Measurements from ENCODE around the gene CHEK2.

The CHEK2 gene

GRCh38 chr22:28650463-28650862 lies 91.2 kb downstream of the CHEK2 start:
- no peaks in the 10 kb centered on the region for H3K36me3 ChIP-seq (ENCODE audit: control insufficient read depth, insufficient read depth, low read length)
- no peak overlapping the region for H3K4me3 ChIP-seq (ENCODE audit: low read depth, low read length)
- no peaks in the 10 kb centered on the region for H3K4me1 ChIP-seq (ENCODE audit: control insufficient read depth, insufficient read depth, low read length)
- no peak overlapping the region for H3K9ac ChIP-seq (ENCODE audit: low read length)
- no peaks in the 10 kb centered on the region for H3K27me3 ChIP-seq (ENCODE audit: control insufficient read depth, insufficient read depth, low read length)
- no peak overlapping the region for H3K27ac ChIP-seq (ENCODE audit: low read depth, low read length)
- H3K9me3 ChIP-seq (ENCODE audit: control insufficient read depth, insufficient read depth, low read depth, low read length), result peaks cover 3% of the 10 kb centered on the region; the same call in 1 of the 2 replicates

DNA sequence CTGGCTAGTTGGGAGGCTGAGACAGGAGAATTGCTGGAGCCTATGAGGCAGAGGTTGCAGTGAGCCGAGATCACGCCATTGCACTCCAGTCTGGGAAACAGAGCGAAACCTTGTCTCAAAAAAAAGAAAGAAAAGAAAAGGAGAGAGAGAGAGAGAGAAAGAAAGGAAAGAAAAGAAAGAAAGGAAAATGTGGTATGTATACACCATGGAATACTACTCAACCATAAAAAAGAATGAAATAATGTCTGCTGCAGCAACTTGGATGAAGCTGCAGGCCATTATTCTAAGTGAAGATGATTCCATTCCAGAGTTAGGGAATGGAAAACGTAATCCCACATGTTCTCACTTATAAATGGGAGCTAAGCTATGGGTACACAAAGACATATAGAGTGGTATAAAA lies 92.8 kb downstream of the CHEK2 start:
- Histone ChIP-seq H3K9ac (ENCODE audit: low read length) (no peak overlapping the region), H3K36me3 (ENCODE audit: control insufficient read depth, insufficient read depth, low read length) (no peaks in the 10 kb centered on the region), H3K27ac (ENCODE audit: low read depth, low read length) (no peak overlapping the region), H3K4me3 (ENCODE audit: low read depth, low read length) (no peak overlapping the region), H3K27me3 (ENCODE audit: control insufficient read depth, insufficient read depth, low read length) (no peaks in the 10 kb centered on the region), H3K4me1 (ENCODE audit: control insufficient read depth, insufficient read depth, low read length) (no peaks in the 10 kb centered on the region), H3K9me3 (ENCODE audit: control insufficient read depth, insufficient read depth, low read depth, low read length) (peaks cover 3% of the 10 kb centered on the region; the same call in 1 of the 2 replicates)

DNA sequence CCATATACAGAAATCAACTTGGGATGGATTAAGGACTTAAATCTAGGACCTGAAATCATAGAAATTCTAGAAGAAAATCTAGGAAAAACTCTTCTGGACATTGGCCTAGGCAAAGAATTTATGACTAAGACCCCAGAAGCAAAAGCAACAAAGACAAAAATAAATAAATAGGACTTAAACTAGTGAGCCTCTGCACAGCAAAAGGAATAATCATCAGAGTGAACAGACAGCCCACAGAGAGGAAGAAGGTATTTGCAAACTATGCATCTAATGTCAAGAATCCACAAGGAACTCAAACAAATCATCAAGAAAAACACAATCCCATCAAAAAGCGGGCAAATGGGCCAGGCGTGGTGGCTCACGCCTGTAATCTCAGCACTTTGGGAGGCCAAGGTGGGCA lies 94.4 kb downstream of the CHEK2 start:
- no peaks in the 10 kb centered on the region for H3K27me3 ChIP-seq (ENCODE audit: control insufficient read depth, insufficient read depth, low read length)
- no peak overlapping the region for H3K4me3 ChIP-seq (ENCODE audit: low read depth, low read length)

DNA sequence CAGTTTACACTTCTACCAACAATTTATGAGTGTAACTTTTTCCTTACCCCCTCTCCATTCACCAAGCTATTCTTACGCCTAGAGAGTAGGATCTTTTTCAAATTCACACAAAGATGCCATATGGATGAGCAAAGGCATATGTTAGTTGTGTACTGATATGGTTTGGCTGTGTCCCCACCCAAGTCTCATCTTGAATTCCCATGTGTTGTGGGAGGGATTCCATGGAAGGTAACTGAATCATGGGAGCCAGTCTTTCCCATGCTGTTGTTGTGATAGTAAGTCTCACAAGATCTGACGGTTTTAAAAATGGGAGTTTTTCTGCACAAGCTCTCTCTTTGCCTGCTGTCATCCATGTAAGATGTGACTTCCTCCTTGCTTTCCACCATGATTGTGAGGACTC lies 102.3 kb downstream of the CHEK2 start:
- Histone ChIP-seq H3K4me3 (ENCODE audit: low read depth, low read length) (no peak overlapping the region), H3K4me1 (ENCODE audit: control insufficient read depth, insufficient read depth, low read length) (no peaks in the 10 kb centered on the region), H3K36me3 (ENCODE audit: control insufficient read depth, insufficient read depth, low read length) (no peaks in the 10 kb centered on the region), H3K9ac (ENCODE audit: low read length) (no peak overlapping the region), H3K27me3 (ENCODE audit: control insufficient read depth, insufficient read depth, low read length) (no peaks in the 10 kb centered on the region), H3K27ac (ENCODE audit: low read depth, low read length) (no peak overlapping the region), H3K9me3 (ENCODE audit: control insufficient read depth, insufficient read depth, low read depth, low read length) (no peaks in the 10 kb centered on the region)

More for the DNA sequence above, 94.4 kb downstream of the CHEK2 start:
- Histone ChIP-seq H3K9me3 (ENCODE audit: control insufficient read depth, insufficient read depth, low read depth, low read length) (no peaks in the 10 kb centered on the region), H3K4me1 (ENCODE audit: control insufficient read depth, insufficient read depth, low read length) (no peaks in the 10 kb centered on the region), H3K27ac (ENCODE audit: low read depth, low read length) (no peak overlapping the region), H3K9ac (ENCODE audit: low read length) (no peak overlapping the region), H3K36me3 (ENCODE audit: control insufficient read depth, insufficient read depth, low read length) (no peaks in the 10 kb centered on the region)

Measured in HUES6 (cell line).